ENCODE measurements around the gene MERTK. TPM values are rescaled to one million over a fixed set of nuclear protein-coding genes. Genes with fewer than 3 reads are reported as not detected.
A peak's percentile ranks its signal among the peaks of the same experiment; 100 is the strongest.

MERTK gene
- total and polyA plus RNA-seq, 12 donors = 23.3 to 152 (median 75.3) TPM

DNA sequence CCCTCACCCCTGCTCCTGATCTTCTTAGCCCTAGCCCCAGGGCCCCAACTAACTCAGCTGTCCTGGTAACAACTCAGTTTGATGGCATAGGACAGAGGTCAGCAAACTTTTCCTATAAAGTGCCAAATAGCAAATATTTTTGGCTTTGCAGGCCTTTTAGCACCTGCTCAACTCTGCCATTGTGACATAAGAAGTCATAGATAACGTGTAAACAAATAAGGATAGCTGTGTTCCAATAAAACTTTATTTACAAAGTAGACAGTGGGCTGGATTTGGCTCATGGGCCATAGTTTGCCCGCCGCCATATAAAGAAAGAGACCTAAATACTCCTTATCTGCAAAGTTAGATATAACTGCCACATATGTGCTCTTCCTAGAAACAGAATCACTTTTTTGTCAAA, 129.4 kb downstream of the MERTK start:
- no peak for DNase-seq
- no peaks in the 10 kb centered on the region for H3K27me3 ChIP-seq
- H3K4me1 ChIP-seq (replicated peaks in 1 of 2) = peaks cover 15 to 43% of the 10 kb centered on the region in 2 donors
- H3K27ac ChIP-seq = peak overlapping the region in 1 of 5 donors; percentile 5
- WGBS, 4 donors = 90 to 100% (median 98%) methylated on average over 3 of the region's 3 CpGs
- no peak overlapping the region for H3K4me3 ChIP-seq
- H3K9me3 ChIP-seq (replicated peaks in 1 of 3) = no peaks in the 10 kb centered on the region
- peaks cover 0 to 25% of the 10 kb centered on the region in 2 donors for H3K36me3 ChIP-seq (replicated peaks in 1 of 2)
- intact Hi-C loops (cut with DNase I) = loop anchor here in 1 of 2 donors (10.0 kb wide), 1 partner anchor 123 kb away; no protein-coding TSS in a partner anchor
- TF ChIP-seq, protein P1, sequence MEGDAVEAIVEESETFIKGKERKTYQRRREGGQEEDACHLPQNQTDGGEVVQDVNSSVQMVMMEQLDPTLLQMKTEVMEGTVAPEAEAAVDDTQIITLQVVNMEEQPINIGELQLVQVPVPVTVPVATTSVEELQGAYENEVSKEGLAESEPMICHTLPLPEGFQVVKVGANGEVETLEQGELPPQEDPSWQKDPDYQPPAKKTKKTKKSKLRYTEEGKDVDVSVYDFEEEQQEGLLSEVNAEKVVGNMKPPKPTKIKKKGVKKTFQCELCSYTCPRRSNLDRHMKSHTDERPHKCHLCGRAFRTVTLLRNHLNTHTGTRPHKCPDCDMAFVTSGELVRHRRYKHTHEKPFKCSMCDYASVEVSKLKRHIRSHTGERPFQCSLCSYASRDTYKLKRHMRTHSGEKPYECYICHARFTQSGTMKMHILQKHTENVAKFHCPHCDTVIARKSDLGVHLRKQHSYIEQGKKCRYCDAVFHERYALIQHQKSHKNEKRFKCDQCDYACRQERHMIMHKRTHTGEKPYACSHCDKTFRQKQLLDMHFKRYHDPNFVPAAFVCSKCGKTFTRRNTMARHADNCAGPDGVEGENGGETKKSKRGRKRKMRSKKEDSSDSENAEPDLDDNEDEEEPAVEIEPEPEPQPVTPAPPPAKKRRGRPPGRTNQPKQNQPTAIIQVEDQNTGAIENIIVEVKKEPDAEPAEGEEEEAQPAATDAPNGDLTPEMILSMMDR (IDR thresholded peaks at IDR 0.05) = no peak
- no peak for TF ChIP-seq POLR2A (IDR thresholded peaks at IDR 0.05)

DNA sequence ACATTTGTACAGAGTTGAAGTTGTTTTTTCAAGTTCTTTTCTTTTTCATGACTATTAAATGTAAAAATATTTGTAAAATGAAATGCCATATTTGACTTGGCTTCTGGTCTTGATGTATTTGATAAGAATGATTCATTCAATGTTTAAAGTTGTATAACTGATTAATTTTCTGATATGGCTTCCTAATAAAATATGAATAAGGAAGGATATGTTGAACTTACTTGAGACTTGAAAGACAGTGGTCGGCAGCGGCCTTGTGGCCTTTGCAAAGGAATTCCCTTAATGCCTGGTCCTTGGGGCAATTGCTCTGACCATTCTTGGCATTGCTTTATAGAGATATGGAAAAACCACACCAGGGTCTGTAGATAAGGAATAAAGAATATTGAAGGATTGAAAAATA, 130.8 kb downstream of the MERTK start:
- Histone ChIP-seq H3K4me3 (no peak overlapping the region), H3K36me3 (replicated peaks in 1 of 2) (peaks cover 0 to 15% of the 10 kb centered on the region in 2 donors), H3K27me3 (no peaks in the 10 kb centered on the region), H3K27ac (peak overlapping the region in 3 of 5 donors; percentile 29 to 60 (median 50)), H3K4me1 (replicated peaks in 1 of 2) (peaks cover 15 to 55% of the 10 kb centered on the region in 2 donors), H3K9me3 (replicated peaks in 1 of 3) (no peaks in the 10 kb centered on the region)
- TF ChIP-seq, protein P1 (IDR thresholded peaks at IDR 0.05) = no peak
- TF ChIP-seq POLR2A (IDR thresholded peaks at IDR 0.05) = no peak
- DNase-seq = no peak
- 39 to 64% (median 45%) methylated on average over 2 of the region's 2 CpGs for WGBS, 4 donors
- intact Hi-C loops (cut with DNase I) = loop anchor here in 1 of 2 donors (10.0 kb wide), 1 partner anchor 124 kb away; no protein-coding TSS in a partner anchor

DNA sequence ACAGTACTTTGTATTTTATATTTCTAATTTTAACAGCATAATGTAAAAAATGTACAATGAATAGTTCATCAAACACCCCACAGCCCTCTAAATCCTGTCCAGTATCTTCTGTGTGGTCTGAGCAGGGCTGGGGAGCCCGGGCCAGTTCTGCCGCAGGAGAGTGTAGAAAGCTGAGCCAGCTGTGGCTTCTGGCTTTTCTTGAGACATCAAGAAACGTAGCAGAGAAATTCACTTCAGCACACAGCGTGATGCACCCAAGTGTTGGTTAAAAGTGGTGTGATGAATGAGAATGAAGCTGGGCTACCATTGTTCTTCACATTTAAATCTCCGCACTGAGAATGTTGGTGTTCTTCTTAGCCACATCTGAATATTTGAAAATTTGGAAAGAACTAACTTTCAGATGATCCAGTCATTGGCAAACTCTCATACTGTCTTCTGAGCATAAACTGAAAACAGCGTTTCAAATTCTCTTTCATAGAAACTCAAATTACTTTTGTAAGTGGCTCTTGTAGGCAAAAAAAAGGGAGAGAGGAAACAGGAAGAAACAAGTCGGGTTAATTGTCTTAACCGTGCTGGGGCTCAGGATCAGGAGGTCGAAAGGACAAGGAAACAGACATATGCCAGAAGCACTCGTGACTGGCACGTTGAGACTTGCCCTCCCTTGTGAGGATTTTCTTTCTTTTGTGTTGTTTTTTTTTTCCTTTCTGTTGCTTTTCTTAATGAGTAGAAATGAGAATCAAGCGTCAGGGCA, 133.2 kb downstream of the MERTK start:
- intact Hi-C loops (cut with DNase I) = no loop called here
- H3K9me3 ChIP-seq (replicated peaks in 1 of 3) = no peaks in the 10 kb centered on the region
- WGBS, 4 donors = 15 to 23% (median 17%) methylated on average over 12 of the region's 12 CpGs

DNA sequence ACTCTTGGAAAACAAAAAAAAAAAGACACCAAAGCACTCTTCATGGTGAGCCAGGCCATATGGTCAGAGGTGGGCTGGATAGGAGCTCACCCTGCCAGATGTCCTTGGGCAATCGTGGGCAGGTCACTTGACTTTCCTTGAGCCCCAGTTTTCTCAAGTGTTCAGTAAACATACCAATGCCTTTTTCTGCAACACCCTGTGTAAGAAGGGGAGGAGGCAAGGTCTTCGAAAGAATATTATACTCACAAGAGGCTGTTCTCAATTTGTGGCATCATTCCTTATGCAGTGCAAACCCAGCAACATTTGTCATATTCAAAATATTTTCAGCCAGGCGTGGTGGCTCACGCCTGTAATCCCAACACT, 133.8 kb downstream of the MERTK start:
- Histone ChIP-seq H3K9me3 (replicated peaks in 1 of 3) (no peaks in the 10 kb centered on the region), H3K4me3 (peak overlapping the region in 1 of 4 donors; percentile 13), H3K4me1 (replicated peaks in 1 of 2) (peaks cover 15 to 47% of the 10 kb centered on the region in 2 donors), H3K36me3 (replicated peaks in 1 of 2) (no peaks in the 10 kb centered on the region), H3K27me3 (no peaks in the 10 kb centered on the region), H3K27ac (peak overlapping the region in 4 of 5 donors; percentile 38 to 88 (median 70))
- 22 to 53% (median 51%) methylated on average over 4 of the region's 4 CpGs for WGBS, 4 donors
- intact Hi-C loops (cut with DNase I) = no loop called here
- peak in 1 of 7 donors; percentile 32 for DNase-seq
- no peak for TF ChIP-seq POLR2A (IDR thresholded peaks at IDR 0.05)
- TF ChIP-seq, protein P1 (IDR thresholded peaks at IDR 0.05) = no peak

More for the DNA sequence above, 133.2 kb downstream of the MERTK start:
- Histone ChIP-seq H3K36me3 (replicated peaks in 1 of 2) (no peaks in the 10 kb centered on the region), H3K27ac (peak overlapping the region in 4 of 5 donors; percentile 38 to 88 (median 70)), H3K4me1 (replicated peaks in 1 of 2) (peaks cover 15 to 47% of the 10 kb centered on the region in 2 donors), H3K4me3 (peak overlapping the region in 1 of 4 donors; percentile 13), H3K27me3 (no peaks in the 10 kb centered on the region)
- peak in 1 of 7 donors; percentile 51 for DNase-seq
- TF ChIP-seq, protein P1 (IDR thresholded peaks at IDR 0.05) = no peak
- TF ChIP-seq POLR2A (IDR thresholded peaks at IDR 0.05) = no peak
